HepG2 (cell line): Measurements from ENCODE around the gene DNPEP. TPM values are rescaled to one million over a fixed set of nuclear protein-coding genes. Genes with fewer than 3 reads are reported as not detected.
A peak's percentile ranks its signal among the peaks of the same experiment; 100 is the strongest.
"Not testable (repeated sequence)": the region's sequence is repeated elsewhere in the genome, so short reads cannot be mapped to it uniquely, and the experiment has no call there.

ENCODE experiments used
- ATAC-seq: fragments of 200-7000 bp; cut with Tn5 transposase; 3 replicates; pipeline ENCODE4 v1.9.1; 2020; ENCODE audit warnings: mild to moderate bottlenecking, moderate library complexity
- BruUV-seq: library from RNA; stranded (reverse); fragments of 400-500 nt; replicated peaks from 2 replicates; lab custom pipeline; 2021; lab: Mats Ljungman, UMichigan
- CTCF ChIA-PET: fragments of 300-600 bp; formaldehyde crosslinking; extraction: SDS; loops from one replicate; lab custom pipeline; 2021; ENCODE audit warnings: low total read pairs, inconsistent platforms, low intra/inter-chr PET ratio; lab: Yijun Ruan, JAX
- POLR2A ChIA-PET: fragments of 350-600 bp; sonication (Branson Sonifier 250); formaldehyde crosslinking; loops from one replicate; lab custom pipeline; 2020; ENCODE audit warnings: antibody characterized with exemption, inconsistent platforms; lab: Yijun Ruan, JAX
- DNase-seq: peaks from one replicate; pipeline ENCODE4 v3.0.0-alpha.2; 2015; ENCODE audit warnings: low spot score
- FAIRE-seq: peaks from 3 replicates; lab custom pipeline; 2011; peaks lifted over from hg19 to GRCh38; lab: Jason Lieb, UNC
- H2AFZ ChIP-seq: one replicate; pipeline ENCODE4 v1.6.1; 2011; ENCODE audit warnings: low read length, inconsistent platforms
- H3K27ac ChIP-seq: fragments of 300-600 bp; 3 replicates; pipeline ENCODE4 v1.8.0; 2011; ENCODE audit warnings: mixed run types, mild to moderate bottlenecking, mixed read lengths, low read length, inconsistent platforms; ENCODE audit not compliant: insufficient read depth; ENCODE audit errors: extremely low read length
- H3K27me3 ChIP-seq, 2 experiments: fragments of 200-600 bp in 1 of 2; 2 replicates in 1 of 2; 3 replicates in 1 of 2; pipeline versions ENCODE4 v1.6.0 to v1.8.0; 2011; ENCODE audit warnings: low read length in 2 of 2, mild to moderate bottlenecking in 2 of 2, moderate library complexity in 2 of 2, inconsistent platforms in 1 of 2; ENCODE audit not compliant: insufficient read depth in 2 of 2, control insufficient read depth in 1 of 2
- H3K36me3 ChIP-seq, 2 experiments: fragments of 200-600 bp in 1 of 2; replicated peaks in 1 of 2; 2 replicates in 1 of 2; 3 replicates in 1 of 2; pipeline versions ENCODE4 v1.5.1 to v1.8.0; 2011; ENCODE audit warnings: low read length in 2 of 2, inconsistent platforms in 1 of 2; ENCODE audit not compliant: insufficient read depth in 2 of 2, control insufficient read depth in 1 of 2
- H3K4me1 ChIP-seq: 2 replicates; pipeline ENCODE4 v1.5.1; 2012; ENCODE audit warnings: low read length, inconsistent platforms; ENCODE audit not compliant: insufficient read depth
- H3K4me2 ChIP-seq: 2 replicates; pipeline ENCODE4 v1.6.0; 2011; ENCODE audit warnings: low read depth, low read length, inconsistent platforms
- H3K4me3 ChIP-seq, 3 experiments: fragments of 200-600 bp in 1 of 3; sonication (generic), shearing (Covaris generic) in 1 of 3; replicated peaks in 1 of 3; 2 replicates each; pipeline ENCODE4 v1.5.1; 2011 to 2016; ENCODE audit warnings: low read length in 3 of 3, inconsistent platforms in 2 of 3, low read depth in 2 of 3, mild to moderate bottlenecking in 2 of 3, control low read depth in 1 of 3, mixed read lengths in 1 of 3; ENCODE audit not compliant: insufficient read depth in 1 of 3
- H3K79me2 ChIP-seq: one replicate; pipeline ENCODE4 v1.6.1; 2011; ENCODE audit warnings: low read length, inconsistent platforms; ENCODE audit not compliant: insufficient read depth
- H3K9ac ChIP-seq: 2 replicates; pipeline ENCODE4 v1.6.0; 2011; ENCODE audit warnings: mild to moderate bottlenecking, low read depth, low read length, inconsistent platforms; ENCODE audit not compliant: insufficient read depth
- H3K9me3 ChIP-seq: 2 replicates; pipeline ENCODE4 v1.5.1; 2012; ENCODE audit warnings: mild to moderate bottlenecking, low read length
- H4K20me1 ChIP-seq: 2 replicates; pipeline ENCODE4 v1.6.0; 2011; ENCODE audit warnings: inconsistent platforms, mild to moderate bottlenecking, low read length, moderate library complexity; ENCODE audit not compliant: insufficient read depth
- ATF7 ChIP-seq, 2 experiments: fragments of 450-650 bp in 1 of 2; sonication (generic) in 1 of 2; formaldehyde crosslinking in 1 of 2; IDR thresholded peaks; 2 replicates each; pipeline versions ENCODE4 v1.4.0 to v1.6.1; 2016 to 2020; ENCODE audit warnings: antibody characterized with exemption in 1 of 2, mild to moderate bottlenecking in 1 of 2, missing genetic modification reagents in 1 of 2
- MED8 ChIP-seq: sonication (generic); formaldehyde crosslinking; IDR thresholded peaks from 2 replicates; pipeline ENCODE4 v1.8.1; 2023; ENCODE audit warnings: mild to moderate bottlenecking, missing genetic modification reagents; ENCODE audit not compliant: insufficient replicate concordance
- NPAS2 ChIP-seq: sonication (generic); formaldehyde crosslinking; IDR thresholded peaks from 2 replicates; pipeline ENCODE4 v1.8.0; 2022; ENCODE audit warnings: mild to moderate bottlenecking, missing genetic modification reagents, borderline replicate concordance
- WGBS: methylation state at CpG from one replicate; pipeline ENCODE4 v1.1.6; 2017; ENCODE audit warnings: low lambda C conversion rate; 5-methylcytosine and 5-hydroxymethylcytosine counted together
- in situ Hi-C: cut with HindIII; loops from 2 replicates; pipeline ENCODE4 v1.10.0; 2017; ENCODE audit warnings: low pct_unique_long_range_greater_than_20kb; ENCODE audit not compliant: extremely low pct_ligation_motif_present
- intact Hi-C: fragments of 100-400 bp; cut with micrococcal nuclease; formaldehyde crosslinking; loops from one replicate; pipeline ENCODE4 v1.10.0; 2022; ENCODE audit not compliant: unreplicated experiment
- polyA plus RNA-seq, 8 experiments: library from polyadenylated mRNA; depleted of rRNA in 3 of 8; stranded (reverse) in 7 of 8; unstranded in 1 of 8; fragments of >200 nt; fragmentation: Illumina TruSeq in 4 of 8; extraction: Trizol in 4 of 8; gene quantifications; 2 replicates each; pipeline versions ENCODE4 v1.2.1 to v1.2.3, GENCODE V29; 2011 to 2016; ENCODE audit warnings: low read depth in 4 of 8, missing spikeins in 1 of 8, mixed read lengths in 1 of 8; ENCODE audit not compliant: insufficient read depth in 1 of 8
- total RNA-seq, 5 experiments: library from RNA; depleted of rRNA; stranded (reverse); fragments of >200 nt; fragmentation: Illumina TruSeq; extraction: Trizol; gene quantifications; 2 replicates each; pipeline ENCODE4 v1.2.3, GENCODE V29; 2016; ENCODE audit warnings: low read depth in 1 of 5

Gene DNPEP
- total and polyA plus RNA-seq, 2 of the 13 experiments (the other 11 are each of a cell fraction or from before 2014, with no cell fraction given), result 104 to 109 TPM

GRCh38 chr2:219408204-219408603 is 20.5 kb upstream of the DNPEP start:
- Histone ChIP-seq H4K20me1 (no peaks in the 10 kb centered on the region; the same call in 1 of the 2 replicates), H3K4me2 (no peak overlapping the region), H3K9me3 (no peaks in the 10 kb centered on the region), H3K27ac (no peak overlapping the region), H3K4me3 (no peak overlapping the region), H3K27me3 (peaks cover 3 to 27% of the 10 kb centered on the region in 2 experiments; a peak in 3 of 5 replicates), H3K9ac (no peak overlapping the region), H2AFZ (no peak overlapping the region), H3K36me3 (no peaks in the 10 kb centered on the region), H3K4me1 (peaks cover 27% of the 10 kb centered on the region), H3K79me2 (no peaks in the 10 kb centered on the region)
- TF ChIP-seq NPAS2 (CRISPR knock-in tag), result no peak
- TF ChIP-seq MED8 (CRISPR knock-in tag), result no peak
- intact Hi-C loops (no loop called here), in situ Hi-C loops (no loop called here)
- ATAC-seq (no peak), FAIRE-seq (no peak), DNase-seq (no peak)
- 13% methylated on average over 5 of the region's 5 CpGs for WGBS
- ChIA-PET CTCF (no interaction called here), POLR2A (no interaction called here)
- BruUV-seq, result no TSS peak

GRCh38 chr2:219407343-219407742 is 19.6 kb upstream of the DNPEP start:
- in situ Hi-C loops; H3K36me3 ChIP-seq; H4K20me1 ChIP-seq; H3K79me2 ChIP-seq; H3K9me3 ChIP-seq; POLR2A ChIA-PET; CTCF ChIA-PET; intact Hi-C loops; BruUV-seq; H3K27ac ChIP-seq; ATAC-seq; FAIRE-seq; H2AFZ ChIP-seq; H3K4me2 ChIP-seq; H3K4me3 ChIP-seq; DNase-seq; H3K9ac ChIP-seq; TF ChIP-seq ATF7 (CRISPR knock-in tag; IDR thresholded peaks at IDR 0.05): not testable (repeated sequence)
- 2% methylated on average over 5 of the region's 5 CpGs for WGBS
- Histone ChIP-seq H3K27me3 (peaks cover 3 to 27% of the 10 kb centered on the region in 2 experiments; a peak in 3 of 5 replicates), H3K4me1 (peaks cover 27% of the 10 kb centered on the region)
- TF ChIP-seq ATF7 (IDR thresholded peaks at IDR 0.05), result peak; percentile 26; the same call in 1 of the 2 replicates
